Natural killer cell (primary cell): ENCODE results near the gene CSKMT. TPM values are rescaled to one million over a fixed set of nuclear protein-coding genes. Genes with fewer than 3 reads are reported as not detected.

ENCODE experiments used
- ATAC-seq, 3 donors: fragments of 150-1000 bp in 2 of 3; fragments of 200-7000 bp in 1 of 3; cut with Tn5 transposase; 1 replicate in 1 of 3; 2 replicates in 2 of 3; pipeline ENCODE4 v1.10.0; 2021; ENCODE audit warnings: mild to moderate bottlenecking in 2 of 3, moderate library complexity in 2 of 3
- DNase-seq, 2 donors: peaks; one replicate each; pipeline versions ENCODE4 v3.0.0 to v3.0.0-alpha.2; 2013 to 2021; ENCODE audit warnings: mixed read lengths in 1 of 2
- H3K27ac ChIP-seq: one replicate; pipeline ENCODE4 v1.5.1; 2013; ENCODE audit warnings: mild to moderate bottlenecking, low read length
- H3K27me3 ChIP-seq: one replicate; pipeline ENCODE4 v1.6.1; 2013; ENCODE audit warnings: low read length; ENCODE audit not compliant: control insufficient read depth, insufficient read depth
- H3K36me3 ChIP-seq: one replicate; pipeline ENCODE4 v1.6.1; 2013; ENCODE audit warnings: low read length; ENCODE audit not compliant: control insufficient read depth, insufficient read depth
- H3K4me1 ChIP-seq: one replicate; pipeline ENCODE4 v1.6.1; 2013; ENCODE audit warnings: low read length; ENCODE audit not compliant: control insufficient read depth, insufficient read depth
- H3K4me3 ChIP-seq: one replicate; pipeline ENCODE4 v1.5.1; 2013; ENCODE audit warnings: low read length
- H3K9me3 ChIP-seq: one replicate; pipeline ENCODE4 v1.6.1; 2013; ENCODE audit warnings: low read length; ENCODE audit not compliant: control insufficient read depth, insufficient read depth
- H3K27ac Mint-ChIP-seq, 2 donors: one replicate each; pipeline ENCODE4 v1.8.0; 2022; ENCODE audit warnings: mild to moderate bottlenecking in 2 of 2, mixed read lengths in 2 of 2, moderate library complexity in 1 of 2
- H3K27me3 Mint-ChIP-seq, 2 donors: one replicate each; pipeline ENCODE4 v1.8.0; 2022; ENCODE audit warnings: low read depth in 2 of 2, mixed read lengths in 2 of 2
- H3K36me3 Mint-ChIP-seq: one replicate; pipeline ENCODE4 v1.8.0; 2022; ENCODE audit warnings: mixed read lengths
- H3K4me1 Mint-ChIP-seq, 2 donors: one replicate each; pipeline ENCODE4 v1.8.0; 2022; ENCODE audit warnings: mixed read lengths in 2 of 2
- H3K4me3 Mint-ChIP-seq: one replicate; pipeline ENCODE4 v1.8.0; 2022; ENCODE audit warnings: mild to moderate bottlenecking, moderate library complexity, mixed read lengths
- H3K9me3 Mint-ChIP-seq, 2 donors: one replicate each; pipeline ENCODE4 v1.8.0; 2022; ENCODE audit warnings: mixed read lengths in 2 of 2
- WGBS: methylation state at CpG from one replicate; pipeline ENCODE4 v1.1.7; 2013; ENCODE audit warnings: missing lambda C conversion rate; ENCODE audit not compliant: insufficient coverage; 5-methylcytosine and 5-hydroxymethylcytosine counted together
- intact Hi-C: fragments of 100-400 bp; cut with micrococcal nuclease; formaldehyde crosslinking; loops from one replicate; pipeline ENCODE4 v1.14.2; 2022
- total RNA-seq, 4 donors: library from RNA; stranded (reverse); fragments of 120-200 nt in 1 of 4; gene quantifications; one replicate each; pipeline versions ENCODE4 v1.2.3 to v1.2.4, GENCODE V29; 2013 to 2022
- TF ChIP-seq, protein P1 (sequence below): fragments of 200-600 bp; IDR thresholded peaks from one replicate; pipeline ENCODE4 v1.8.0; 2022; ENCODE audit warnings: antibody characterized with exemption

CSKMT gene
- total RNA-seq, 3 donors from 2014 or later (not counting 1 experiment from before 2014, with no cell fraction given) = 12.0 to 21.5 (median 13.7) TPM

GRCh38 chr11:62710001-62710345, 44.9 kb downstream of the CSKMT start:
- peak overlapping the region; percentile 97 for H3K4me3 Mint-ChIP-seq

DNA sequence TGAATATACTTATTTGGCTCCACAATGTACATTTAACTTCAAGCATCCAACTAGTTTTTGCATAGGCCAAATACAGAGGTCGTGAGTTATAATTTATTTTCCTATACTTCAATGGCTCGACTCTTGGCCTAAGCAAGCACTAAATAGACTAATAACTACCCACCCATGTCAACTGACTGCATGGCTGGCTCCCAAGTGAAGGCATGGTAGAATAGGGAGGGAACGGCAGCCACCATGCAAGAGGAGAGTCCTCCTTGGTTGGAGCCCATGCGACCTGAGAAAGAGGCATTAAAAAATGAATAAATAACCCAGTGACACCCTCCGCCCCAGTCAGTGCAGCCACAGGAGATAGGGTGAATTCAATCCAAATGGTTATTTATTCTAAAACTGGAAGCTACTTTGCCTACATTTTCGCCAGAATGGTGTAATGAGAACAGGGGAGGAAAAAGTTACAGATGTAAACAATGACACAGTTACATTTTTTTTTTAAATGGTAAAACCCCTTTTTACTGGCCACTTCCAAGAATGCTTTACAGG, 47.2 kb downstream of the CSKMT start:
- H3K27me3 ChIP-seq = no peaks in the 10 kb centered on the region
- H3K9me3 ChIP-seq = no peaks in the 10 kb centered on the region
- peak overlapping the region; percentile 66 to 72 for H3K27ac Mint-ChIP-seq
- peaks cover 21 to 39% of the 10 kb centered on the region in 2 donors for H3K4me1 Mint-ChIP-seq
- no peaks in the 10 kb centered on the region for H3K9me3 Mint-ChIP-seq
- H3K36me3 ChIP-seq = peaks cover 48% of the 10 kb centered on the region
- intact Hi-C loops = no loop called here
- DNase-seq = no peak
- H3K4me1 ChIP-seq = peaks cover 29% of the 10 kb centered on the region
- WGBS = 88% methylated on average over 6 of the region's 6 CpGs
- H3K27me3 Mint-ChIP-seq = no peaks in the 10 kb centered on the region
- TF ChIP-seq, protein P1, sequence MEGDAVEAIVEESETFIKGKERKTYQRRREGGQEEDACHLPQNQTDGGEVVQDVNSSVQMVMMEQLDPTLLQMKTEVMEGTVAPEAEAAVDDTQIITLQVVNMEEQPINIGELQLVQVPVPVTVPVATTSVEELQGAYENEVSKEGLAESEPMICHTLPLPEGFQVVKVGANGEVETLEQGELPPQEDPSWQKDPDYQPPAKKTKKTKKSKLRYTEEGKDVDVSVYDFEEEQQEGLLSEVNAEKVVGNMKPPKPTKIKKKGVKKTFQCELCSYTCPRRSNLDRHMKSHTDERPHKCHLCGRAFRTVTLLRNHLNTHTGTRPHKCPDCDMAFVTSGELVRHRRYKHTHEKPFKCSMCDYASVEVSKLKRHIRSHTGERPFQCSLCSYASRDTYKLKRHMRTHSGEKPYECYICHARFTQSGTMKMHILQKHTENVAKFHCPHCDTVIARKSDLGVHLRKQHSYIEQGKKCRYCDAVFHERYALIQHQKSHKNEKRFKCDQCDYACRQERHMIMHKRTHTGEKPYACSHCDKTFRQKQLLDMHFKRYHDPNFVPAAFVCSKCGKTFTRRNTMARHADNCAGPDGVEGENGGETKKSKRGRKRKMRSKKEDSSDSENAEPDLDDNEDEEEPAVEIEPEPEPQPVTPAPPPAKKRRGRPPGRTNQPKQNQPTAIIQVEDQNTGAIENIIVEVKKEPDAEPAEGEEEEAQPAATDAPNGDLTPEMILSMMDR = no peak
- H3K4me3 ChIP-seq = no peak overlapping the region
- H3K36me3 Mint-ChIP-seq = peaks cover 8% of the 10 kb centered on the region
- ATAC-seq = no peak
- no peak overlapping the region for H3K27ac ChIP-seq
- H3K4me3 Mint-ChIP-seq = peak overlapping the region; percentile 4

More at GRCh38 chr11:62710001-62710345, 44.9 kb downstream of the CSKMT start:
- H3K27ac ChIP-seq = peak overlapping the region; percentile 95
- intact Hi-C loops = no loop called here
- H3K36me3 Mint-ChIP-seq = no peaks in the 10 kb centered on the region
- DNase-seq (no peak), ATAC-seq (no peak)
- H3K4me1 ChIP-seq = peaks cover 50% of the 10 kb centered on the region
- H3K27ac Mint-ChIP-seq = peak overlapping the region; percentile 98 to 99
- H3K9me3 Mint-ChIP-seq = no peaks in the 10 kb centered on the region
- H3K4me1 Mint-ChIP-seq = peaks cover 36 to 54% of the 10 kb centered on the region in 2 donors
- H3K36me3 ChIP-seq = peaks cover 25% of the 10 kb centered on the region
- H3K4me3 ChIP-seq = peak overlapping the region; percentile 72
- H3K27me3 ChIP-seq = no peaks in the 10 kb centered on the region
- WGBS = 62% methylated on average over 7 of the region's 7 CpGs
- H3K27me3 Mint-ChIP-seq = no peaks in the 10 kb centered on the region
- no peaks in the 10 kb centered on the region for H3K9me3 ChIP-seq
- TF ChIP-seq, protein P1 = no peak

GRCh38 chr11:62712861-62713260, 47.7 kb downstream of the CSKMT start:
- Mint-ChIP-seq H3K4me1 (peaks cover 21 to 39% of the 10 kb centered on the region in 2 donors), H3K4me3 (no peak overlapping the region), H3K27me3 (no peaks in the 10 kb centered on the region), H3K36me3 (peaks cover 8% of the 10 kb centered on the region), H3K9me3 (no peaks in the 10 kb centered on the region), H3K27ac (peak overlapping the region; percentile 66 to 72)
- ATAC-seq = no peak
- H3K9me3 ChIP-seq = no peaks in the 10 kb centered on the region
- intact Hi-C loops = no loop called here
- H3K27ac ChIP-seq = no peak overlapping the region
- H3K27me3 ChIP-seq = no peaks in the 10 kb centered on the region
- no peak overlapping the region for H3K4me3 ChIP-seq
- TF ChIP-seq, protein P1 = no peak
- H3K4me1 ChIP-seq = peaks cover 24% of the 10 kb centered on the region
- no peak for DNase-seq
- peaks cover 52% of the 10 kb centered on the region for H3K36me3 ChIP-seq
- 53% methylated on average over 3 of the region's 3 CpGs for WGBS

DNA sequence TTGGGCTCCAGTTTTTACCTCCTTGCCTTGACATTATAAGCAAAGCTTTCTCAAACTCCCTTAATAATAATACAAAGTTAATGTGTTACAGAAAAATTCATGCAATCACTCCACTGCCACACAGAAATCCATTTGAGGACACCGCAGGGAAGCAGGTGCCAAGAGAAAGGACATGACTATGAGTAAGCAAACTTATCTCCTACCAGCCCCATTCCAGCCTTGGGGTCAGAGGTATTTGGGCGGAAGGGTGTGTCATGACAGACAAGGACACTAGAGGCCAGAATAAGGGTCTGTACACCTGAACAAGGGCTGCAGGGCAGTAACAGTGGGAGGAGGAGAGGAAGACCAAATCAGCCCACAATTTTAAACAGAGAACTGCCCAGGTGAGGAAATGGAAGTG, 48.2 kb downstream of the CSKMT start:
- Histone ChIP-seq H3K9me3 (no peaks in the 10 kb centered on the region), H3K27ac (no peak overlapping the region), H3K27me3 (no peaks in the 10 kb centered on the region), H3K4me1 (peaks cover 19% of the 10 kb centered on the region), H3K4me3 (no peak overlapping the region), H3K36me3 (peaks cover 56% of the 10 kb centered on the region)
- Mint-ChIP-seq H3K9me3 (no peaks in the 10 kb centered on the region), H3K27me3 (no peaks in the 10 kb centered on the region), H3K4me3 (no peak overlapping the region), H3K4me1 (peaks cover 21 to 38% of the 10 kb centered on the region in 2 donors), H3K27ac (peak overlapping the region; percentile 66 to 72), H3K36me3 (peaks cover 8% of the 10 kb centered on the region)
- TF ChIP-seq, protein P1 = no peak
- intact Hi-C loops = no loop called here
- ATAC-seq = no peak
- no peak for DNase-seq
- 88% methylated on average over 1 of the region's 2 CpGs for WGBS
